KMS-11 (cell line): ENCODE measurements around the gene CTNNA2.

Experiments used
- H2AFZ ChIP-seq: fragments of 200-600 bp; sonication (generic); 2 replicates; pipeline ENCODE4 v1.6.1; 2016; ENCODE audit warnings: antibody characterized with exemption, mixed run types, low read depth
- H3K27ac ChIP-seq: fragments of 200-600 bp; sonication (generic); 2 replicates; pipeline ENCODE4 v1.6.1; 2016; ENCODE audit warnings: mild to moderate bottlenecking, mixed run types
- H3K27me3 ChIP-seq: fragments of 200-600 bp; sonication (generic); 2 replicates; pipeline ENCODE4 v1.6.1; 2017; ENCODE audit warnings: mild to moderate bottlenecking, low read depth, mixed run types, moderate library complexity; ENCODE audit not compliant: insufficient read depth
- H3K36me3 ChIP-seq: fragments of 200-600 bp; sonication (generic); 2 replicates; pipeline ENCODE4 v1.6.1; 2017; ENCODE audit warnings: mild to moderate bottlenecking, mixed run types; ENCODE audit not compliant: insufficient read depth
- H3K4me1 ChIP-seq: fragments of 200-600 bp; sonication (generic); 2 replicates; pipeline ENCODE4 v1.6.1; 2016; ENCODE audit warnings: mild to moderate bottlenecking, low read depth, mixed run types; ENCODE audit not compliant: poor library complexity, severe bottlenecking
- H3K4me2 ChIP-seq: fragments of 200-600 bp; sonication (generic); 2 replicates; pipeline ENCODE4 v1.7.0; 2016; ENCODE audit warnings: mild to moderate bottlenecking, mixed run types
- H3K4me3 ChIP-seq: fragments of 200-600 bp; sonication (generic); IDR thresholded peaks from 2 replicates; pipeline ENCODE4 v1.6.1; 2017; ENCODE audit warnings: low read depth, low read length, mixed read lengths; ENCODE audit not compliant: insufficient read depth
- H3K79me2 ChIP-seq: fragments of 200-600 bp; sonication (generic); 2 replicates; pipeline ENCODE4 v1.6.1; 2016; ENCODE audit warnings: low read depth, mixed run types; ENCODE audit not compliant: insufficient read depth
- H3K9ac ChIP-seq: fragments of 200-600 bp; sonication (generic); 2 replicates; pipeline ENCODE4 v1.6.1; 2016; ENCODE audit warnings: mild to moderate bottlenecking, mixed run types
- H4K20me1 ChIP-seq: fragments of 200-600 bp; sonication (generic); 2 replicates; pipeline ENCODE4 v1.6.1; 2016; ENCODE audit warnings: mild to moderate bottlenecking, mixed run types; ENCODE audit not compliant: insufficient read depth
- TF ChIP-seq, protein P1 (sequence below): fragments of 200-600 bp; sonication (generic); conservative IDR thresholded peaks from 2 replicates; pipeline ENCODE4 v1.6.1; 2017; ENCODE audit warnings: low read depth, mild to moderate bottlenecking, antibody characterized with exemption, low read length, moderate library complexity, mixed read lengths

CTNNA2 gene

DNA sequence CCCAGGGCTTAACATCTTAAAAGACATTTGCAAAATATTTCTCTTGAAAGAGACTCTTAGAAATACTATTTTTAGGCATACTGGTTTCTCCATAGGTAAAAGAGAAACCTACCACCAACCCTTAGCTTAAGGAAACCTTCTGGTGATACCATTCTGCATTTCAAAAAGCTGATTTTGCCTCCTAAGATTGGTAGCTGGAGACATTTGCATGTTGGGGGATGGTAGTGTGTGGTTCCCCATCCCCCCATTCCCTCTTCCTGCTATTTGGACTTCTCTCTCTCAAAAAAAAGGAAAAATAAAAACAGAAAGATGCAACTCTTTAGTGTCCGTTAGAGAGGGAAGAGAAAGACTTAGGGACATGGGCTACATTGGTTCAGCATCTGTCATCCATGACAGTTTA, 787.5 kb downstream of the CTNNA2 start:
- Histone ChIP-seq H3K4me3 (no peak overlapping the region), H3K4me1 (no peaks in the 10 kb centered on the region), H4K20me1 (no peaks in the 10 kb centered on the region), H3K36me3 (no peaks in the 10 kb centered on the region), H3K79me2 (no peaks in the 10 kb centered on the region), H3K4me2 (no peak overlapping the region), H3K27me3 (no peaks in the 10 kb centered on the region), H3K9ac (no peak overlapping the region), H2AFZ (no peak overlapping the region), H3K27ac (no peak overlapping the region)
- TF ChIP-seq, protein P1, sequence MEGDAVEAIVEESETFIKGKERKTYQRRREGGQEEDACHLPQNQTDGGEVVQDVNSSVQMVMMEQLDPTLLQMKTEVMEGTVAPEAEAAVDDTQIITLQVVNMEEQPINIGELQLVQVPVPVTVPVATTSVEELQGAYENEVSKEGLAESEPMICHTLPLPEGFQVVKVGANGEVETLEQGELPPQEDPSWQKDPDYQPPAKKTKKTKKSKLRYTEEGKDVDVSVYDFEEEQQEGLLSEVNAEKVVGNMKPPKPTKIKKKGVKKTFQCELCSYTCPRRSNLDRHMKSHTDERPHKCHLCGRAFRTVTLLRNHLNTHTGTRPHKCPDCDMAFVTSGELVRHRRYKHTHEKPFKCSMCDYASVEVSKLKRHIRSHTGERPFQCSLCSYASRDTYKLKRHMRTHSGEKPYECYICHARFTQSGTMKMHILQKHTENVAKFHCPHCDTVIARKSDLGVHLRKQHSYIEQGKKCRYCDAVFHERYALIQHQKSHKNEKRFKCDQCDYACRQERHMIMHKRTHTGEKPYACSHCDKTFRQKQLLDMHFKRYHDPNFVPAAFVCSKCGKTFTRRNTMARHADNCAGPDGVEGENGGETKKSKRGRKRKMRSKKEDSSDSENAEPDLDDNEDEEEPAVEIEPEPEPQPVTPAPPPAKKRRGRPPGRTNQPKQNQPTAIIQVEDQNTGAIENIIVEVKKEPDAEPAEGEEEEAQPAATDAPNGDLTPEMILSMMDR = no peak

DNA sequence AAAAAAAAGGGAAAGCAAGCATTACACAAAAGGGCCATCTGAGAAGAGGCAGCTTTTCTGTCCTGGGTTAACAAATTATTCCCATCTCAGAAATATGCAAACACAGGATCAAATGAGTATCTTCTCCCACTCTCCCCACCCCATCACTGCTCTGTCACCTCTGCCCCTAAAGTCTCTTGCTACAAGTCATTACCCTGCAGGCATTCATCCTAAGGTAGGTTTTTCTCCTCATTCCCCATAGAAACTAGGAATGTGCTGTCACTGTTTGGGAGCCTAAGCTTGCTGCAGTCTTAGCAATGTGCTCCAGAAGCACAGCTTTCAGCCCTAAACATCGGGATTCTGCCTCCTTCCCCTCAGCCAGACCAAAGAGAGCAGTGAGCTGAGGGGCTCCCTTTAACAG, 788.1 kb downstream of the CTNNA2 start:
- Histone ChIP-seq H3K9ac (no peak overlapping the region), H3K4me2 (no peak overlapping the region), H3K79me2 (no peaks in the 10 kb centered on the region), H3K4me1 (no peaks in the 10 kb centered on the region), H3K27ac (no peak overlapping the region), H3K36me3 (no peaks in the 10 kb centered on the region), H2AFZ (no peak overlapping the region), H4K20me1 (no peaks in the 10 kb centered on the region), H3K4me3 (no peak overlapping the region), H3K27me3 (no peaks in the 10 kb centered on the region)
- TF ChIP-seq, protein P1 = no peak

- Histone ChIP-seq H2AFZ (no peak overlapping the region), H3K4me3 (no peak overlapping the region), H3K9ac (no peak overlapping the region), H3K4me2 (no peak overlapping the region), H3K79me2 (no peaks in the 10 kb centered on the region), H3K27me3 (no peaks in the 10 kb centered on the region), H3K4me1 (no peaks in the 10 kb centered on the region), H3K36me3 (no peaks in the 10 kb centered on the region), H3K27ac (no peak overlapping the region), H4K20me1 (no peaks in the 10 kb centered on the region)
- TF ChIP-seq, protein P1 = no peak
These were observed 789.1 kb downstream of the CTNNA2 start for GRCh38 chr2:80302001-80302313.

DNA sequence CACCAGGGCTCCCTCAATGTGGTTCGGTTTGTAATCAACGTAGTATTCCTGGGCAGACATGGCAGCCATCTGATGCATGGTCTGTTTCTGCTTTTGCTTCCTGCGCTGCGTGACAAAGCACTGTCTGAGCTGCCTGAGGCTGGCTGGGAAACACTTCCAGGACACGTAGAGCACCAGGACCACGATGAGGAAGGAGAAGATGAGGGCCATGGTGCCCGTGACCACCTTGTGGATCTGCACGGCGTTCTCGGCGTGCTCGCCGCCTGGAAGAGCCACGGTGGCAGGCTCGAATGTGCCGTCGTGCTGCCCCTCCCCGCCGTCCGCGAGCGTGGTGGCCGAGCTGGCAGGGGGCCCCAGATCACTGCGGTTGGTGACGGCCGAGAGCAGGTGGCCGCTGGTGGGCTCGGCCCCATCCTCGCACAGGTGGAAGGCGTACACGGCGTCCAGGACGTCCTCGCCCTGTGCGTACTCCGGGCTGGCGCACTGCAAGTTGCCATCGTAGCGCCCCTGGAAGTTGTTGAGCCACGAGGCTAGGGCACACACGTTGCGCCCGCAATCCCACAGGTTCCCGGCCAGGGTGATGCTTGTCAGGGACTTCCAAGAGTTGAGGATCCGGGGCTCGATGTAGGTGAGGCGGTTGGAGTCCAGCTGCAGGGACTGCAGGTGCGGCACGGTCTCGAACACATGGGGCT, 789.6 kb downstream of the CTNNA2 start:
- Histone ChIP-seq H3K4me2 (no peak overlapping the region), H3K4me1 (no peaks in the 10 kb centered on the region), H2AFZ (no peak overlapping the region), H3K79me2 (no peaks in the 10 kb centered on the region), H3K9ac (no peak overlapping the region), H3K36me3 (no peaks in the 10 kb centered on the region), H3K4me3 (no peak overlapping the region), H3K27ac (no peak overlapping the region), H4K20me1 (no peaks in the 10 kb centered on the region), H3K27me3 (no peaks in the 10 kb centered on the region)
- TF ChIP-seq, protein P1 = no peak
